ENCODE measurements around the gene TSPO. TPM values are rescaled to one million over a fixed set of nuclear protein-coding genes. Genes with fewer than 3 reads are reported as not detected.

TSPO gene
- total and polyA plus RNA-seq, 3 donors from 2014 or later, result 42.8 to 92.5 (median 68.7) TPM

DNA sequence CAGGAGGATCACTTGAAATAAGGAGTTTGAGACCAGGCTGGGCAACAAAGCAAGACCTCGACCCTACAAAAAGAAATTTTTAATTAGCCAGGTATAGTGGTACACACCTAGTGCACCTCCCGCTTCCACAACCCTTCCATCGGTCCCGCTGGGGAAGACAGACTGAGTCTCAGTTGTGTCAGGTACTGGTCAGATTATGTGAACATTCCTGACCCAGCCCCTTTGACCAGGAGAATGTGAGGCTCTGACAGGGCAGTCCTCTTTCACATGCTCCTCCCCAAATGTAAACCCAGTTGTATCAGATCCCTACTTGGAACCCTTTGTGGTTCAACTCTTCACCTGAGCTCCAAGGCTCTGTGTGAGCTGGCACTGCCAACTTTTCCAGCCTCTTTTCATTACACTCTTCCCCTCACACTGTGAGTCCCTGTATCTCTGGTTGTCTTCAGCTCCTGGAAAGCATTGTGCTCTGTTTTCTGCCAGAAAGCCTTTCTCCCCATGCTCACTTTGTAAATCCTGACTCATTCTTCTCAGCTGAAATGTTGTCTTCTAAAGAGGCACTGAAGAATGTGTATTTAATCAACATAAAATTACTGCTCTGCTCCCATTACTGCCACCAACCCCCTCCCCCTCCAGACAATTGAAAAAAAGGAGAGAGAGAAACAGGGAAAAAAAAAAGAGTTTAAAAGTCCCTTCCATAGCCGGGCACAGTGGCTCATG lies 37.6 kb downstream of the TSPO start:
- no peaks in the 10 kb centered on the region for H3K36me3 ChIP-seq (ENCODE audit: low read depth, missing control alignments)
- intact Hi-C loops (cut with DNase I; ENCODE audit: low total_unique reads), result no loop called here

DNA sequence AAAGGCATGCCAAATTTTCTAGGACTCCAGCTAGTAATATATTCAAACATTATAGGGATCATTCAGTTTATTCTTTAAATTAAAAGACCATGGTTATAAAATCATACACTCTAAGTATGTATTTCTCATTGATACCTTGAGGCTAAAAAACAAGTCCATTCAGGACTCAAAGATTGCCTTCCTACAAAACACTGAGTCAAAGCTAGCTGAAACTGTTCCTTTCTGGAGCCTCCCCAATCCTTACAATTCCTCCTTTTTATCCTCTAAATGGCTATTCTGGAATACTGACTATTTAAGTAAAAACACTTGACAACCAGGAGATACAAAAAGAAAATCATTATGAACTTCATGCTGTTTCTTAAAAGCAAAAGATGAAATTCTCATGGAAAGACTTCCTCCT lies 40.5 kb downstream of the TSPO start:
- H3K9me3 ChIP-seq, result no peaks in the 10 kb centered on the region
- no peaks in the 10 kb centered on the region for H3K36me3 ChIP-seq (ENCODE audit: low read depth, missing control alignments)
- no peak for DNase-seq
- H3K27ac ChIP-seq, result no peak overlapping the region
- H3K4me3 ChIP-seq, result no peak overlapping the region
- intact Hi-C loops (cut with DNase I; ENCODE audit: low total_unique reads), result no loop called here
- H3K4me1 ChIP-seq, result no peaks in the 10 kb centered on the region
- TF ChIP-seq POLR2A (IDR thresholded peaks at IDR 0.05), result no peak
- no peak for TF ChIP-seq CTCF (IDR thresholded peaks at IDR 0.05)
- no peaks in the 10 kb centered on the region for H3K27me3 ChIP-seq

More for the DNA sequence above, 37.6 kb downstream of the TSPO start:
- H3K27me3 ChIP-seq, result no peaks in the 10 kb centered on the region
- DNase-seq, result no peak
- TF ChIP-seq CTCF (IDR thresholded peaks at IDR 0.05), result no peak
- no peak for TF ChIP-seq POLR2A (IDR thresholded peaks at IDR 0.05)
- 72 to 86% methylated on average over 5 of the region's 5 CpGs for WGBS, 2 donors
- no peak overlapping the region for H3K27ac ChIP-seq
- H3K9me3 ChIP-seq, result no peaks in the 10 kb centered on the region
- H3K4me3 ChIP-seq, result no peak overlapping the region
- H3K4me1 ChIP-seq, result peaks cover 19% of the 10 kb centered on the region

DNA sequence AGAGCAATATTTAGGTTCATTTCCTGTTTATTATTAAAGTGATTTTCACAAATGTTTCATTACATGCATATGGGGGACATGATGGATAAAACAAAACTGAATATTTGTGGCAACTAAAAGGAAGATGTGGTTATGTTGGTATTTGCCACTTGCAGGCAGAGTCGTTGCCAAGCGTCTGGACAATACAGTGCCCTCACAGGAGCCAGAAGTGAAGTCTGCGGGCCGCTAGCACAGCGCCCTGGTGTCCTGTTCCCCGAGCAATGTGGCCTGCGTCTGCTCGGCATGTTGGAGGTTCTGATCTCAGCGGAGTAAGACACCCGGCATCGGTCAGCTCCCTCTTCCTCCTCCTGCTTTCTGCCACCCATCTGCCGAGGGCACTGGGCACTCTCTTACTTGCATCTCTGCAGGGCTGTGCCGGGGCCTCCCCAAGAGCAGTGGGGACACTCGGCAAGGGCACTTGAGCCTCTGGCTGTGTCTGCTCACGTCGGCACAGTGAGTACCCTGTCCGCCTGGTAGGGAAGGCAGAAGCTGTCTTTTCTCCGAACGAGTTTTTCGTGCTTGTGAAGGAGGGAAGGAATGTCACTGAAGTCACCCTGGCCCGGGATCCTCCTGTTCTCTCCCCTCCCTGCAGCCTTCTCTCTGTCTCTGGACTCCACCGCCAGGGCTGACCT lies 46.0 kb downstream of the TSPO start:
- Histone ChIP-seq H3K36me3 (ENCODE audit: low read depth, missing control alignments) (no peaks in the 10 kb centered on the region), H3K27ac (no peak overlapping the region), H3K27me3 (no peaks in the 10 kb centered on the region), H3K4me3 (no peak overlapping the region), H3K4me1 (peaks cover 4% of the 10 kb centered on the region), H3K9me3 (no peaks in the 10 kb centered on the region)
- DNase-seq, result no peak
- TF ChIP-seq CTCF (IDR thresholded peaks at IDR 0.05), result no peak
- TF ChIP-seq POLR2A (IDR thresholded peaks at IDR 0.05), result no peak
- intact Hi-C loops (cut with DNase I; ENCODE audit: low total_unique reads), result no loop called here
- 72 to 75% methylated on average over 19 to 22 of the region's 22 CpGs for WGBS, 2 donors

DNA sequence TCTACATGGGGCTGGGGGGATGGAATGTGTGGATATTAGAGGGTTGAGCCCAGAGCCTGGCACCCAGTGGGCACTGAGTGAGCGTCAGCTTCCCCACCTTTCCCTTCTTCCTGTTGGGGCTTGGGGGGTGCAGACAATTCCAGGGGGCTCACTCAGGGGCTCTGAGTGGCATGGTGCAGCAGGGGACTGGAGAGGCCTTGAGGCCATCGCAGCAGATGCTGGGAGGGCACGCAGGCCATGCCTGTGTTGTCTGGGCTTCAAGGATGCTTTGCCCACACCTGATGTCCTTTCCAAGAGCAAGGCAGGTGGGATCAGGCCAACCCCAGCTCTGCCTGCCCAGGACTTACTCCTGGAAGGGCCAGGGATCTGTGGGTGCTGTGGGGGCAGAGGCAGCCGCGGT lies 46.8 kb downstream of the TSPO start:
- Histone ChIP-seq H3K36me3 (ENCODE audit: low read depth, missing control alignments) (no peaks in the 10 kb centered on the region), H3K27me3 (no peaks in the 10 kb centered on the region), H3K4me3 (no peak overlapping the region), H3K4me1 (peaks cover 12% of the 10 kb centered on the region), H3K9me3 (no peaks in the 10 kb centered on the region), H3K27ac (no peak overlapping the region)
- no peak for DNase-seq
- no peak for TF ChIP-seq POLR2A (IDR thresholded peaks at IDR 0.05)
- no peak for TF ChIP-seq CTCF (IDR thresholded peaks at IDR 0.05)
- intact Hi-C loops (cut with DNase I; ENCODE audit: low total_unique reads), result no loop called here
- 82 to 93% methylated on average over 3 to 5 of the region's 5 CpGs for WGBS, 2 donors
